Caco-2 (cell line): Measurements from ENCODE around the gene LCE3D. TPM values are rescaled to one million over a fixed set of nuclear protein-coding genes. Genes with fewer than 3 reads are reported as not detected.

Experiments used
- BruUV-seq: library from RNA; stranded (reverse); fragments of 400-500 nt; replicated peaks from 2 replicates; lab custom pipeline; 2021; lab: Mats Ljungman, UMichigan
- CTCF ChIA-PET: fragments of 300-600 bp; sonication (Branson Sonifier 250); formaldehyde crosslinking; loops from one replicate; lab custom pipeline; 2022; ENCODE audit warnings: antibody characterized with exemption; lab: Charles Lee
- POLR2A ChIA-PET: fragments of 300-600 bp; sonication (Branson Sonifier 250); formaldehyde crosslinking; loops from one replicate; lab custom pipeline; 2022; ENCODE audit warnings: antibody characterized with exemption; lab: Charles Lee
- DNase-seq, 2 experiments: peaks; one replicate each; pipeline versions ENCODE4 v3.0.0 to v3.0.0-alpha.2; 2020 to 2022
- H3K27me3 ChIP-seq: replicated peaks from 2 replicates; pipeline ENCODE4 v1.6.0; 2011; ENCODE audit warnings: low read length; ENCODE audit not compliant: control insufficient read depth, insufficient read depth
- H3K36me3 ChIP-seq: 2 replicates; pipeline ENCODE4 v1.5.1; 2011; ENCODE audit warnings: low read length; ENCODE audit not compliant: control insufficient read depth, insufficient read depth
- H3K4me1 ChIP-seq: fragments of 250-450 bp; sonication (Bioruptor Pico); 2 replicates; pipeline ENCODE4 v1.5.1; 2020; ENCODE audit warnings: mild to moderate bottlenecking
- H3K4me3 ChIP-seq: 2 replicates; pipeline ENCODE4 v1.5.1; 2011; ENCODE audit warnings: low read depth, mild to moderate bottlenecking, control low read depth, low read length
- H3K9me3 ChIP-seq: fragments of 250-450 bp; sonication (Bioruptor Pico); 2 replicates; pipeline ENCODE4 v1.5.1; 2020; ENCODE audit warnings: mild to moderate bottlenecking, moderate library complexity
- H3K27ac Mint-ChIP-seq: one replicate; pipeline ENCODE4 v1.8.0; 2022; ENCODE audit warnings: mixed read lengths; ENCODE audit not compliant: unreplicated experiment
- H3K27me3 Mint-ChIP-seq: one replicate; pipeline ENCODE4 v1.8.0; 2022; ENCODE audit warnings: mixed read lengths; ENCODE audit not compliant: insufficient read depth, unreplicated experiment
- H3K36me3 Mint-ChIP-seq: one replicate; pipeline ENCODE4 v1.8.0; 2022; ENCODE audit warnings: mild to moderate bottlenecking, mixed read lengths; ENCODE audit not compliant: insufficient read depth, unreplicated experiment
- H3K4me1 Mint-ChIP-seq: one replicate; pipeline ENCODE4 v1.8.0; 2022; ENCODE audit warnings: low read depth, mixed read lengths; ENCODE audit not compliant: unreplicated experiment
- H3K4me3 Mint-ChIP-seq: one replicate; pipeline ENCODE4 v1.8.0; 2022; ENCODE audit warnings: mild to moderate bottlenecking, moderate library complexity, mixed read lengths; ENCODE audit not compliant: unreplicated experiment
- H3K9me3 Mint-ChIP-seq: one replicate; pipeline ENCODE4 v1.8.0; 2022; ENCODE audit warnings: mixed read lengths; ENCODE audit not compliant: unreplicated experiment
- CTCF ChIP-seq, 2 experiments: fragments of 200-600 bp in 1 of 2; IDR thresholded peaks; 1 replicate in 1 of 2; 2 replicates in 1 of 2; pipeline versions ENCODE4 v1.5.1 to v1.8.0; 2011 to 2022; ENCODE audit warnings: antibody characterized with exemption in 1 of 2, control low read depth in 1 of 2, inconsistent platforms in 1 of 2, low read depth in 1 of 2, low read length in 1 of 2, mild to moderate bottlenecking in 1 of 2, moderate library complexity in 1 of 2; ENCODE audit not compliant: insufficient read depth in 1 of 2, severe bottlenecking in 1 of 2, unreplicated experiment in 1 of 2
- intact Hi-C: fragments of 100-400 bp; cut with micrococcal nuclease; formaldehyde crosslinking; loops from one replicate; pipeline ENCODE4 v1.10.0; 2022; ENCODE audit not compliant: unreplicated experiment
- total RNA-seq: library from RNA; stranded (reverse); gene quantifications from 2 replicates; pipeline ENCODE4 v1.2.3, GENCODE V29; 2022

LCE3D gene
- total RNA-seq, 1 experiment from 2014 or later = not detected

DNA sequence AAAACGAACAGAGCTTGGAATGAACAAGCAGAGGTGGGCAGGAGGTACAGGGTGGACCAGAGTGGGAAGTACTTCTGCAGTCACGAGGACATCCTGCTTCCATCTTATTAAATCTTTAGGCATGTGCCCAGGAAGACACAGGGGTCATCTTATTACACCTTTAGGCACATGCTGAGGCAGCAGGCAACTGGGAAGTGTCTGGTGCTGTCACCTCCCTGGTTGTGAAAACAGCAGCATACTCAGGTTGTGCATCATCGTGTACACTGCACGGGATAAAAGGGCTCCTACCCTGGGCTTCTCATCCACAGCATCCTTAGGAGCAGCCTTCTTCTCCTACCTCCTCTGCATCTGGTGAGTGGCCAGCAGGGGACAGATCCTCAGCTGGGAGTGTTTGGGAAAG, 19.6 kb upstream of the LCE3D start, which contains the start of gene LCE3C:
TSS of gene LCE3C (plus strand) at position 301 of the 400 bp plus-strand sequence. CDS start 498 bp downstream, outside the sequence.
- no TSS peak for BruUV-seq
- H3K27me3 ChIP-seq = no peaks in the 10 kb centered on the region
- intact Hi-C loops = no loop called here
- Mint-ChIP-seq H3K4me3 (no peak within 1 kb of the TSS), H3K9me3 (no peaks in the 10 kb centered on the region), H3K4me1 (no peaks in the 10 kb centered on the region), H3K36me3 (no peaks in the 10 kb centered on the region), H3K27ac (no peak within 1 kb of the TSS), H3K27me3 (peaks cover 4% of the 10 kb centered on the region)
- TF ChIP-seq CTCF (IDR thresholded peaks at IDR 0.05; ENCODE audit: insufficient read depth in 1 of 2, low read depth in 1 of 2, low read length in 1 of 2, severe bottlenecking in 1 of 2, unreplicated experiment in 1 of 2) = no peak
- ChIA-PET CTCF (no interaction called here), POLR2A (no interaction called here)
- H3K9me3 ChIP-seq = no peaks in the 10 kb centered on the region
- H3K4me1 ChIP-seq = no peaks in the 10 kb centered on the region
- DNase-seq = no peak
- H3K4me3 ChIP-seq = no peak within 1 kb of the TSS
- H3K36me3 ChIP-seq = no peaks in the 10 kb centered on the region

GRCh38 chr1:152596986-152597385, 16.7 kb upstream of the LCE3D start:
- Mint-ChIP-seq H3K4me1 (no peaks in the 10 kb centered on the region), H3K27me3 (peaks cover 3% of the 10 kb centered on the region), H3K36me3 (no peaks in the 10 kb centered on the region), H3K27ac (no peak overlapping the region), H3K4me3 (no peak overlapping the region), H3K9me3 (no peaks in the 10 kb centered on the region)
- ChIA-PET CTCF (no interaction called here), POLR2A (no interaction called here)
- no peaks in the 10 kb centered on the region for H3K27me3 ChIP-seq
- H3K36me3 ChIP-seq = no peaks in the 10 kb centered on the region
- no TSS peak for BruUV-seq
- intact Hi-C loops = no loop called here
- DNase-seq = no peak
- H3K9me3 ChIP-seq = no peaks in the 10 kb centered on the region
- no peak for TF ChIP-seq CTCF (IDR thresholded peaks at IDR 0.05; ENCODE audit: insufficient read depth in 1 of 2, low read depth in 1 of 2, low read length in 1 of 2, severe bottlenecking in 1 of 2, unreplicated experiment in 1 of 2)
- no peak overlapping the region for H3K4me3 ChIP-seq
- no peaks in the 10 kb centered on the region for H3K4me1 ChIP-seq

- TF ChIP-seq CTCF (IDR thresholded peaks at IDR 0.05; ENCODE audit: insufficient read depth in 1 of 2, low read depth in 1 of 2, low read length in 1 of 2, severe bottlenecking in 1 of 2, unreplicated experiment in 1 of 2) = no peak
- Mint-ChIP-seq H3K4me1 (no peaks in the 10 kb centered on the region), H3K9me3 (no peaks in the 10 kb centered on the region), H3K27me3 (peaks cover 1% of the 10 kb centered on the region), H3K27ac (no peak overlapping the region), H3K4me3 (no peak overlapping the region), H3K36me3 (no peaks in the 10 kb centered on the region)
- BruUV-seq = no TSS peak
- no peak overlapping the region for H3K4me3 ChIP-seq
- DNase-seq = no peak
- H3K36me3 ChIP-seq = no peaks in the 10 kb centered on the region
- intact Hi-C loops = no loop called here
- H3K4me1 ChIP-seq = no peaks in the 10 kb centered on the region
- H3K9me3 ChIP-seq = no peaks in the 10 kb centered on the region
- ChIA-PET CTCF (interaction anchor here (0.6 kb wide), 1 partner anchor 171 kb away, joined by 5 read pairs; the partner anchor contains the start of gene CRNN), POLR2A (no interaction called here)
- no peaks in the 10 kb centered on the region for H3K27me3 ChIP-seq
These were observed 5.3 kb upstream of the LCE3D start for GRCh38 chr1:152585586-152585985.
